ENCODE results near the gene CLIC1. TPM values are rescaled to one million over a fixed set of nuclear protein-coding genes. Genes with fewer than 3 reads are reported as not detected.

Gene CLIC1
- total RNA-seq, 5 donors from 2014 or later (not counting 1 experiment from before 2014, with no cell fraction given), result 89.5 to 146 (median 112) TPM

DNA sequence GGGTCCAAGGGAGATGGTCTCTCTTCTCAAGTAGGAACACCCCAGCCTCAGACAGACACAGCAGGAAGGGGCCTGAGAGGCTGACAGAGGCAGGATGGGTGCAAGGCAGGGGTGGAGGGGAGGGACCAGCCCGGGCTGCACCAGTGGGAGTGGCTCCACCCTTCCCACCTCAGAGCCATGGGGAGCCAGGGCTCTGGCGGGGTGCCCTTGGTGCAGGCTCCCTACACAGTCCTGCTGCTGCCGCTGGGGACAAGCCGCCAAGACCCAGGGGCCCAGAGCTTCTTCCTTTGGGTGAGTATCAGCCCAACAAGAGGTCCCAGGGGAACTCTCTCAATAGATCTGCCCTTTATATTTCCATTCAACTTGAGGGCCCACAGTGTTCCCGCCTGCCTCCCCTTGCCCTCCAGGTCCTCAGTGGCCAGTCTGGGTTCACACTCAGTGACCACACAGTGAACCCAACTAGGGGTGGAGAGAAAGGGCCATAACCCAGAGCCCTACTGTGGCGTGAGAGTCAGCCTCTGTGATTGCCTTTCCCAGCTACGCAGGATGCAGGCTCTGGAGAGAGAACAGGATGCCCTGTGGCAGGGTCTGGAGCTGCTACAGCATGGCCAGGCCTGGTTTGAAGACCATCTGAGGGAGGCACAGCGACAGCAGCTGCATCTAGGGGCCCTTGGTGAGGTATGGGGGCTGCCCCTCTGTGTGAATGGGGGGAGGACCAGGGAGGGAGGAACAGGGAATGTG, 26.7 kb upstream of the CLIC1 start:
- no peaks in the 10 kb centered on the region for H3K27me3 ChIP-seq (replicated peaks in 1 of 2; ENCODE audit: control insufficient read depth in 2 of 2, extremely low read depth in 1 of 2, insufficient read depth in 2 of 2, low read length in 1 of 2)
- no peak overlapping the region for H3K27ac ChIP-seq (ENCODE audit: low read length)
- H3K36me3 ChIP-seq (ENCODE audit: control insufficient read depth in 2 of 2, extremely low read depth in 1 of 2, insufficient read depth in 1 of 2, low read length in 1 of 2), result no peaks in the 10 kb centered on the region
- Mint-ChIP-seq H3K27me3 (no peaks in the 10 kb centered on the region), H3K27ac (no peak overlapping the region), H3K4me1 (peaks cover 0 to 9% (median 0%) of the 10 kb centered on the region in 3 donors), H3K4me3 (no peak overlapping the region), H3K36me3 (peaks cover 32% of the 10 kb centered on the region), H3K9me3 (no peaks in the 10 kb centered on the region)
- 99% methylated on average over 6 of the region's 8 CpGs for WGBS (ENCODE audit: insufficient coverage)
- no peaks in the 10 kb centered on the region for H3K9me3 ChIP-seq
- ChIA-PET POLR2A (no interaction called here), CTCF (no interaction called here)
- no peak overlapping the region for H3K4me3 ChIP-seq (ENCODE audit: control insufficient read depth in 1 of 2, extremely low read depth in 1 of 2, low read length in 1 of 2)
- H3K4me1 ChIP-seq (ENCODE audit: control insufficient read depth in 1 of 2, extremely low read depth in 1 of 2, insufficient read depth in 2 of 2, low read length in 2 of 2), result no peaks in the 10 kb centered on the region
- DNase-seq, result no peak
- no peak for ATAC-seq (replicated peaks in 1 of 4)

DNA sequence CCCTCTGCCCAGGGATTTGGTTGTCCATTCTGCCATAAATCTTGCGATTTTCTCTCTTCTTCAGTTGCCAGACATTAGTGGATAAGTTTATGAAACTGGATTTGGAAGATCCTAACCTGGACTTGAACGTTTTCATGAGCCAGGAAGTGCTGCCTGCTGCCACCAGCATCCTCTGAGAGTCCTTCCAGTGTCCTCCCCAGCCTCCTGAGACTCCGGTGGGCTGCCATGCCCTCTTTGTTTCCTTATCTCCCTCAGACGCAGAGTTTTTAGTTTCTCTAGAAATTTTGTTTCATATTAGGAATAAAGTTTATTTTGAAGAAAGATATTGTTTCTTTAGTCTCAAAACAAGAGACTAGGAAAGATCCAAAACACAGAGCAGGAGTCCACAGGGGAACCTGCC, 26.0 kb upstream of the CLIC1 start, which contains the start of gene SAPCD1:
Gene SAPCD1, plus strand, starts transcription at position 301 of the 400 bp plus-strand sequence. CDS start 399 bp downstream, outside the sequence.
- Histone ChIP-seq H3K4me3 (ENCODE audit: control insufficient read depth in 1 of 2, extremely low read depth in 1 of 2, low read length in 1 of 2) (no peak within 1 kb of the TSS), H3K36me3 (ENCODE audit: control insufficient read depth in 2 of 2, extremely low read depth in 1 of 2, insufficient read depth in 1 of 2, low read length in 1 of 2) (no peaks in the 10 kb centered on the region), H3K27me3 (replicated peaks in 1 of 2; ENCODE audit: control insufficient read depth in 2 of 2, extremely low read depth in 1 of 2, insufficient read depth in 2 of 2, low read length in 1 of 2) (no peaks in the 10 kb centered on the region), H3K27ac (ENCODE audit: low read length) (no peak within 1 kb of the TSS), H3K4me1 (ENCODE audit: control insufficient read depth in 1 of 2, extremely low read depth in 1 of 2, insufficient read depth in 2 of 2, low read length in 2 of 2) (no peaks in the 10 kb centered on the region), H3K9me3 (no peaks in the 10 kb centered on the region)
- DNase-seq (no peak), ATAC-seq (replicated peaks in 1 of 4) (no peak)
- Mint-ChIP-seq H3K27me3 (no peaks in the 10 kb centered on the region), H3K36me3 (peaks cover 32% of the 10 kb centered on the region), H3K9me3 (no peaks in the 10 kb centered on the region), H3K4me3 (no peak within 1 kb of the TSS), H3K27ac (no peak within 1 kb of the TSS), H3K4me1 (peaks cover 0 to 9% (median 0%) of the 10 kb centered on the region in 3 donors)
- ChIA-PET POLR2A (no interaction called here), CTCF (no interaction called here)
- no CpG with 5 or more reads among the region's 4 CpGs for WGBS (ENCODE audit: insufficient coverage)

DNA sequence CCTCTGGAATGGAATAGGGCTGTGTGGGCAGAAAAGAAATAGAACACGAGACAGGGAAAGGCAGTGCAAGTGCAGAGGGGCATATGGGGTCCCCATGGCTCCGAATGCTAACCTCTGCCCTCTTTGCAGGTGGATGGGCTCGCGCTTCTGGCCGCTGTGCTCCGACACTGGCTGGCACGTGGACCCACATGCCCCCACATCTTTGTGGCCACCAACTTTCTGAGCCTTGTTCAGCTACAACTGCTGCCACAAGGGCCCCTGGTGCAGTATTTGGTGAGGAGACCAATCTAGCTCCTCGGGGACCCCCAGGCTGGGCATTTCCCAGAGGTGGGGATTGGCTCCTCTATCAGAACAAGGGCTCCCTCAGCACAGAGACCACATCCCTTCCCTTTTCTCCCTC, 25.0 kb upstream of the CLIC1 start:
- WGBS (ENCODE audit: insufficient coverage), result 100% methylated on average over 4 of the region's 8 CpGs
- POLR2A ChIA-PET, result no interaction called here
- Mint-ChIP-seq H3K36me3 (peaks cover 32% of the 10 kb centered on the region), H3K27me3 (no peaks in the 10 kb centered on the region), H3K4me3 (no peak overlapping the region), H3K27ac (no peak overlapping the region), H3K9me3 (no peaks in the 10 kb centered on the region), H3K4me1 (peaks cover 0 to 9% (median 0%) of the 10 kb centered on the region in 3 donors)
- Histone ChIP-seq H3K9me3 (no peaks in the 10 kb centered on the region), H3K4me3 (ENCODE audit: control insufficient read depth in 1 of 2, extremely low read depth in 1 of 2, low read length in 1 of 2) (no peak overlapping the region), H3K27ac (ENCODE audit: low read length) (no peak overlapping the region), H3K4me1 (ENCODE audit: control insufficient read depth in 1 of 2, extremely low read depth in 1 of 2, insufficient read depth in 2 of 2, low read length in 2 of 2) (no peaks in the 10 kb centered on the region), H3K36me3 (ENCODE audit: control insufficient read depth in 2 of 2, extremely low read depth in 1 of 2, insufficient read depth in 1 of 2, low read length in 1 of 2) (no peaks in the 10 kb centered on the region), H3K27me3 (replicated peaks in 1 of 2; ENCODE audit: control insufficient read depth in 2 of 2, extremely low read depth in 1 of 2, insufficient read depth in 2 of 2, low read length in 1 of 2) (no peaks in the 10 kb centered on the region)
- CTCF ChIA-PET, result no interaction called here
- DNase-seq (no peak), ATAC-seq (replicated peaks in 1 of 4) (no peak)

DNA sequence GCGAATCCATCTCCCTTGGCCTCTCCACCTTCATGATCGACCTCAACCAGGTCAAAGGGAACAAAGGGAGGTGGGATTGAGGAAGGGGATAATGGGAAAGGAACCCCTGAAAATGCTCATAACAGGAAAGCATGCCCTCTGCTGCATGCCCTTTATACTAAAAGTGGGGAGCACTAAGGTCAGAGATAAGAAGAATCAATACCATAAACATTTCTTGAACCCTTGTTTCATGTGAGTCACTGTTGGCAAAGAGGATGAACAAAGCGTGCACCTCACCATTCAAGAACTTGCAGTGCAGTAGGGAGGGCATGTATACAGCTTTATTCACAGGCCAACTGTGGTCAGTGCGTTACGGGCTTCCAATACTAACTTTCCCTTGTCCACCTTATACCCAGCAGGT, 24.5 kb upstream of the CLIC1 start:
- no CpG with 5 or more reads among the region's 5 CpGs for WGBS (ENCODE audit: insufficient coverage)
- Mint-ChIP-seq H3K36me3 (peaks cover 32% of the 10 kb centered on the region), H3K27me3 (no peaks in the 10 kb centered on the region), H3K4me3 (no peak overlapping the region), H3K9me3 (no peaks in the 10 kb centered on the region), H3K4me1 (peaks cover 0 to 9% (median 0%) of the 10 kb centered on the region in 3 donors), H3K27ac (no peak overlapping the region)
- ChIA-PET POLR2A (no interaction called here), CTCF (interaction anchor here in 1 of 2 donors (0.7 kb wide), 1 partner anchor 70 kb away, joined by 8 read pairs; no protein-coding TSS in a partner anchor)
- Histone ChIP-seq H3K9me3 (no peaks in the 10 kb centered on the region), H3K27me3 (replicated peaks in 1 of 2; ENCODE audit: control insufficient read depth in 2 of 2, extremely low read depth in 1 of 2, insufficient read depth in 2 of 2, low read length in 1 of 2) (no peaks in the 10 kb centered on the region), H3K4me1 (ENCODE audit: control insufficient read depth in 1 of 2, extremely low read depth in 1 of 2, insufficient read depth in 2 of 2, low read length in 2 of 2) (no peaks in the 10 kb centered on the region), H3K36me3 (ENCODE audit: control insufficient read depth in 2 of 2, extremely low read depth in 1 of 2, insufficient read depth in 1 of 2, low read length in 1 of 2) (no peaks in the 10 kb centered on the region), H3K4me3 (ENCODE audit: control insufficient read depth in 1 of 2, extremely low read depth in 1 of 2, low read length in 1 of 2) (no peak overlapping the region), H3K27ac (ENCODE audit: low read length) (no peak overlapping the region)
- ATAC-seq (replicated peaks in 1 of 4) (no peak), DNase-seq (no peak)

DNA sequence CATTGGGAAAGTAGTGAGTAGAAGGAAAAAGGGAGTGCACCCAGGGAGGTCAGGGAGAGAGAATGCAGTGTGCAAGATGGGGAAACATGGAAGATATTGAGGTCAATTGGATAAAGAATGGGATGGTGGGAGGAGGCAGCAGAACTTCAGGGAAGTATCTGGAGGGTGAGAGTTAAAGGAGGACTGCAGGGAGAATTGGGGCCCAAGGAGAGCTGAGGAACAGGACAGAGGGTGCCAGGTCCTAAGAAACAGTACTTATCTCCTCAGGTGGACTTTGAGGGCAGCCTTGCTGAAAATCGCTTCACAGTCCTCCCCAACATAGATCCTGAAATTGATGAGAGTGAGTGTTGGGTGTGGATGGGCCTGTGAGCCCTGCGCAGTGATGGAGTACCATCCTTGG, 22.0 kb upstream of the CLIC1 start:
- Histone ChIP-seq H3K9me3 (no peaks in the 10 kb centered on the region), H3K36me3 (ENCODE audit: control insufficient read depth in 2 of 2, extremely low read depth in 1 of 2, insufficient read depth in 1 of 2, low read length in 1 of 2) (no peaks in the 10 kb centered on the region), H3K4me1 (ENCODE audit: control insufficient read depth in 1 of 2, extremely low read depth in 1 of 2, insufficient read depth in 2 of 2, low read length in 2 of 2) (no peaks in the 10 kb centered on the region), H3K4me3 (ENCODE audit: control insufficient read depth in 1 of 2, extremely low read depth in 1 of 2, low read length in 1 of 2) (no peak overlapping the region), H3K27me3 (replicated peaks in 1 of 2; ENCODE audit: control insufficient read depth in 2 of 2, extremely low read depth in 1 of 2, insufficient read depth in 2 of 2, low read length in 1 of 2) (no peaks in the 10 kb centered on the region), H3K27ac (ENCODE audit: low read length) (no peak overlapping the region)
- ChIA-PET CTCF (no interaction called here), POLR2A (no interaction called here)
- Mint-ChIP-seq H3K9me3 (no peaks in the 10 kb centered on the region), H3K36me3 (peaks cover 28% of the 10 kb centered on the region), H3K4me3 (no peak overlapping the region), H3K4me1 (peaks cover 0 to 9% (median 0%) of the 10 kb centered on the region in 3 donors), H3K27me3 (no peaks in the 10 kb centered on the region), H3K27ac (no peak overlapping the region)
- no peak for ATAC-seq (replicated peaks in 1 of 4)
- WGBS (ENCODE audit: insufficient coverage), result 100% methylated on average over 1 of the region's 2 CpGs
- DNase-seq, result no peak

DNA sequence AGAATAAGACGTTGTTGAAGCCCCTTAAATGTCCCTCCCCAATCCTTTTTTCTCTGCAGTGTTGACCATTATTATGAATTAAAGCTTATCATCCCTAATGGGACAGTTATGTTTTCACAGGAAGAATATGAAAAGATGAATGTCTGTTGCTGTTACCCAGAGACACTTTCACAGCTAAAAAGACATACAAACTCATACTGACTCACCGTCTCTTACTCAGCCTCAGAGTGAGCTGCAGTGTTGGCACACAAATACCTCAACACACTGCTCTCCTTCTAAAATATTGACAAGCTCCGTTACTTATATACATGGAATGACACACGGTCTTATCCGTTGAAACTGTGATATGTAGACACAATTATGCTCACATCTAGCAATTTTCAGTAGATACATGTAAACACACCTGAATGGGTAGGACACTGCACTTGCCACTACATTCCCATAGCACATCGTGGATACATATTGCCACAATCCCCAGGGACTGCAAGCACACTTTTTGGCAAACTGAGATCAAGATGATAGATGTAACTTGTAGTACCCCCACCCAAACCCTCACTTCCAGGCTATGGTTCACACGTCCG, 16.5 kb upstream of the CLIC1 start:
- no peaks in the 10 kb centered on the region for H3K36me3 Mint-ChIP-seq
- no peaks in the 10 kb centered on the region for H3K9me3 Mint-ChIP-seq
- DNase-seq (no peak), ATAC-seq (replicated peaks in 1 of 4) (no peak)
- Histone ChIP-seq H3K36me3 (ENCODE audit: control insufficient read depth in 2 of 2, extremely low read depth in 1 of 2, insufficient read depth in 1 of 2, low read length in 1 of 2) (no peaks in the 10 kb centered on the region), H3K4me3 (ENCODE audit: control insufficient read depth in 1 of 2, extremely low read depth in 1 of 2, low read length in 1 of 2) (no peak overlapping the region), H3K27ac (ENCODE audit: low read length) (no peak overlapping the region), H3K4me1 (ENCODE audit: control insufficient read depth in 1 of 2, extremely low read depth in 1 of 2, insufficient read depth in 2 of 2, low read length in 2 of 2) (no peaks in the 10 kb centered on the region), H3K27me3 (replicated peaks in 1 of 2; ENCODE audit: control insufficient read depth in 2 of 2, extremely low read depth in 1 of 2, insufficient read depth in 2 of 2, low read length in 1 of 2) (no peaks in the 10 kb centered on the region), H3K9me3 (no peaks in the 10 kb centered on the region)
- 97% methylated on average over 4 of the region's 8 CpGs for WGBS (ENCODE audit: insufficient coverage)
- no peak overlapping the region for H3K27ac Mint-ChIP-seq
- H3K27me3 Mint-ChIP-seq, result no peaks in the 10 kb centered on the region
- CTCF ChIA-PET, result interaction anchor here in 1 of 2 donors (1.1 kb wide), 1 partner anchor 17 kb away, joined by 3 read pairs; no protein-coding TSS in a partner anchor
- H3K4me3 Mint-ChIP-seq, result no peak overlapping the region
- POLR2A ChIA-PET, result interaction anchor here in 1 of 2 donors (0.6 to 0.7 kb wide), 2 partner anchors 32 to 941 kb away, joined by 3 to 8 read pairs; no protein-coding TSS in a partner anchor
- no peaks in the 10 kb centered on the region for H3K4me1 Mint-ChIP-seq
